GM12873 (cell line): ENCODE measurements around the gene GPR162.

ENCODE experiments used
- CTCF ChIP-seq: IDR thresholded peaks from 2 replicates; pipeline ENCODE4 v1.5.1; 2012; ENCODE audit warnings: low read depth, mild to moderate bottlenecking, moderate library complexity, low read length, control low read depth; ENCODE audit not compliant: insufficient read depth; ENCODE audit errors: missing control alignments

GPR162 gene

GRCh38 chr12:6861391-6861790 lies 39.8 kb downstream of the GPR162 start:
- no peak for TF ChIP-seq CTCF

GRCh38 chr12:6863033-6863432 lies 41.4 kb downstream of the GPR162 start:
- no peak for TF ChIP-seq CTCF

- TF ChIP-seq CTCF = no peak
Observed at GRCh38 chr12:6863586-6864321, 42.1 kb downstream of the GPR162 start.

GRCh38 chr12:6866163-6866919 lies 44.7 kb downstream of the GPR162 start:
- TF ChIP-seq CTCF = no peak

GRCh38 chr12:6866920-6867412 lies 45.3 kb downstream of the GPR162 start:
- no peak for TF ChIP-seq CTCF

GRCh38 chr12:6867413-6868210 lies 46.0 kb downstream of the GPR162 start, which contains the start of gene TPI1:
TSS of gene TPI1 (plus strand) at chr12:6867531. CDS start at chr12:6867567, 36 bp downstream.
- TF ChIP-seq CTCF = no peak
